ENCODE results near the gene ZNF157.

GRCh38 chrX:47327902-47328301, 42.5 kb upstream of the ZNF157 start:
- TF ChIP-seq CTCF (IDR thresholded peaks at IDR 0.05 in 8 of 11, conservative IDR thresholded peaks at IDR 0.05 in 3 of 11) (no peak), POLR2AphosphoS5 (IDR thresholded peaks at IDR 0.05) (no peak)
